Measurements from ENCODE around the gene UVSSA. TPM values are rescaled to one million over a fixed set of nuclear protein-coding genes. Genes with fewer than 3 reads are reported as not detected.

UVSSA gene
- total RNA-seq, 6 experiments from 2014 or later, result 7.7 to 9.0 (median 8.7) TPM

DNA sequence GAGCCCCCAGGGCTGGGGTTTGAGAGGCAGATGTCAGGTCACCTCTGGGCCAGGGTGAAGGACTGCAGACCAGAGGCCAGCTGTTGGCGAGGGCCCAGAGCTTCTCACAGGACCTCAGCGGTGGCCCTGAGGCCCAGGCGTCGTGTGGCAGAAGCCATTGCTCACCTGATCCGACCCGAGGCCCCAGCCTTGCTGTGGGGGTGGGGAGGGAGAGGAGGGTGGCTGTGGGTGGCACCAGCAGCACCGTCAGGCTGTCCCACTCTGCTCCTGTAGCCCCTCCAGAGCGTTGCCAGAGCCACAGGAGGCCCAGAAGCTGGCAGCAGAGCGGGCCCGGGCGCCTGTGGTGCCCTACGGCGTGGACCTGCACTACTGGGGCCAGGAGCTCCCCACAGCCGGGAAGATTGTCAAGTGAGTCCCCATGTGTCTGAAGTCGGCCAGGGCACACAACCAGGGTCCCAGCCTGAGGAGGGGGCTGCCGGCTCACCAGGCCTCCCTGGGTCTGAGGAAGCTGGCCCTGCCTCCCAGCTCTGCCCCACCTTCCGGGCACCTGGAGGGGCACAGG lies 28.8 kb downstream of the UVSSA start:
- Mint-ChIP-seq H3K36me3 (ENCODE audit: low read depth) (peaks cover 6% of the 10 kb centered on the region), H3K27me3 (ENCODE audit: insufficient read depth) (no peaks in the 10 kb centered on the region; the same call in 1 of the 2 replicates), H3K9me3 (no peaks in the 10 kb centered on the region), H3K27ac (no peak overlapping the region), H3K4me1 (ENCODE audit: low read depth) (no peaks in the 10 kb centered on the region), H3K4me3 (no peak overlapping the region)
- TF ChIP-seq CTCF (IDR thresholded peaks at IDR 0.05), result no peak
- DNase-seq, result no peak

DNA sequence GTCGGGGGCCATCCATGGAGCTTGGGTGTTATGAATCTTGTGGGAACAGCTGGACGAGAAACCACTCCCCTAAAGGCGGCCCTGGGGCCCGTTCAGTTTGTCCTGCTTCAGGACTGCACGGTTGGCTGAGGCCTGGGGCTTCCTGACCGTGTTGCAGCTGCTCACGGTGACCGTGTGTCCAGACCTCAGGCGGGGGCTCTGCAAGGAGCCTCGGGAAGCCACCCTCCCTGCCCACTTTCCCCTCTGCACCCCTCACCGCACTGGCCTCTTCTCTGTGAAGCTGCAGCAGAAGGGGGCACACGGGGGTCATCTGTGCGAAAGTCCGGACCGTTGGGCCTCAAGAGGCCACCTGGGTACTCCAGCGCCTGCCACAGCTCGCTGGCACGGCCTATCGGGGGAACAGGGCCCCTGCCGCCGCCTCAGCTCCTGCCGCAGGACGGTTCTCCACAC lies 29.4 kb downstream of the UVSSA start:
- H3K9me3 Mint-ChIP-seq, result no peaks in the 10 kb centered on the region
- no peak overlapping the region for H3K4me3 Mint-ChIP-seq
- no peak for TF ChIP-seq CTCF (IDR thresholded peaks at IDR 0.05)
- DNase-seq, result no peak
- no peak overlapping the region for H3K27ac Mint-ChIP-seq
- H3K4me1 Mint-ChIP-seq (ENCODE audit: low read depth), result no peaks in the 10 kb centered on the region
- H3K27me3 Mint-ChIP-seq (ENCODE audit: insufficient read depth), result no peaks in the 10 kb centered on the region; the same call in 1 of the 2 replicates
- H3K36me3 Mint-ChIP-seq (ENCODE audit: low read depth), result peaks cover 6% of the 10 kb centered on the region

DNA sequence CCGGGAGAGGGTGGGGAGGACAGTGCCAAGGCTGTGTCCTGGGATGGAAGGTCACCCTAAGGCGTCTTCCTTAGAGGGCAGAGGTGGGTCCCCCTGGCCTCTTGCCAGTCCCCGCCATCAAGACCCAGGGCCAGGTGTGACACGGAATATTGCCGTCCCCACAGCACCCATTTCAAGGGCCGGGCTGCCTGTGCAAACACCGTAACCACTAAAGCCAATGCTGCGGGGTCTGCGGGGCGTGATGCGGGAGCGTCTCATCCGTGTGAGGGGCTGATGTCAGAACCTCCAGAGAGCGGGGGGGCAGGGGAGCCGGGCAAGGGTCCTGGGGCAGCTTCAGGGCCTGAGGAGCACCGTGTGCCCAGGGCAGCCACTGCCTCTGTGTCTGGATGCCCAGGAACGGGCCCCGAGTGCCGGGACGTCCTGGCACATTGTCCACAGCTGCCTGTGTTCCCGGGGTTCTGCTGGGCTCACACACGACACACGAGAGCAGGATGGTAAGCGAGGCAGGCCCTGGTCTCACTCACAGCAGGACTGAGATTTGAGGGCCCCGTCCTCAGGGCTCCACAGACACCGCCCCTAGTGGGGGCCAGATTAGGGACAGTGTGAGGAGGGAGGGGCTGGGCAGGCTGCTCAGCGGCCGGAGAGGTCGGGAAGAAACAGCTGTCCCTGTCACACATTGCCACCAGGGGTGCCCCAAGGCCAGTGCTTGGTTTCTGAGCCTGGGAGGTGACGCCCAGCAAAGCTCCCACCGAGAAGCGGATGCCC lies 30.0 kb downstream of the UVSSA start:
- Mint-ChIP-seq H3K27ac (no peak overlapping the region), H3K27me3 (ENCODE audit: insufficient read depth) (no peaks in the 10 kb centered on the region; the same call in 1 of the 2 replicates), H3K9me3 (no peaks in the 10 kb centered on the region), H3K4me1 (ENCODE audit: low read depth) (no peaks in the 10 kb centered on the region), H3K36me3 (ENCODE audit: low read depth) (peaks cover 5% of the 10 kb centered on the region), H3K4me3 (no peak overlapping the region)
- TF ChIP-seq CTCF (IDR thresholded peaks at IDR 0.05), result 0 out of 2 replicates have a peak, but pooled peaks have one; percentile 17
- DNase-seq, result no peak

DNA sequence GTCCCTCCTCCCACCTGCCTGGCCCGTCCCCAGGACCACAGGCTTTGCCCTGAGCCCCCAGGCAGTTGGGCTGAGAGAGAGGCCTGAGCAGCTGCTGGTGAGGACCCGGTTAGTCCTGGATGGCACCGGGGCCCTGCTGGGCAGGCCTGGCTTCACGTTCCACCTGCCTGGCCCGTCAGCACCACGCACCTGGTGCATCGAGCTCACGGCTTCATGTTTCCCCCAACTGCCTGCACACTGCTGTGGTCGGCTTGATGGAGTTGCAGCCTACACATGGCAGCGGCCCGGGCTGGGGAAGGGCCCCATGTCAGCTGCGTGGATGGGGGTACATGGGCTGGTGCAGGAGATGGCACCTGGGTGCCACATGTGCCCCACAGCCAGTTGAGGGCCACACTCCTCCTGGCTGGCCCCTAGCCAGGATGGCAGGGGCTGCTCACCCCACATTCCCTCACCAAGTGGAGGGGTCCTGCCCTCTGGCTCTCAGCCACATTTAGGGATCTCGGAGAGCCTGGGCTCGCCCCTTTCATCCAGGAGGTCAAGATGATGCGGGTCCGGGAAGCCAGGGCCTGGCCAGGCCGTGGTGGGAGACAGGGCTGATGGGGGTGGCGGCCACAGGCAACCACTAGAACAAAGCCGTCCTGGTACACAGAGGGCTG lies 30.7 kb downstream of the UVSSA start:
- Mint-ChIP-seq H3K36me3 (ENCODE audit: low read depth) (no peaks in the 10 kb centered on the region; the same call in 1 of the 2 replicates), H3K27ac (no peak overlapping the region), H3K9me3 (no peaks in the 10 kb centered on the region), H3K4me3 (no peak overlapping the region), H3K27me3 (ENCODE audit: insufficient read depth) (no peaks in the 10 kb centered on the region; the same call in 1 of the 2 replicates), H3K4me1 (ENCODE audit: low read depth) (no peaks in the 10 kb centered on the region)
- no peak for TF ChIP-seq CTCF (IDR thresholded peaks at IDR 0.05)
- no peak for DNase-seq

GRCh38 chr4:1378559-1379231 lies 31.7 kb downstream of the UVSSA start:
- H3K27me3 Mint-ChIP-seq (ENCODE audit: insufficient read depth), result no peaks in the 10 kb centered on the region; the same call in 1 of the 2 replicates
- H3K4me1 Mint-ChIP-seq (ENCODE audit: low read depth), result no peaks in the 10 kb centered on the region
- H3K4me3 Mint-ChIP-seq, result no peak overlapping the region
- no peak for DNase-seq
- H3K27ac Mint-ChIP-seq, result no peak overlapping the region
- no peak for TF ChIP-seq CTCF (IDR thresholded peaks at IDR 0.05)
- no peaks in the 10 kb centered on the region for H3K36me3 Mint-ChIP-seq (ENCODE audit: low read depth)
- H3K9me3 Mint-ChIP-seq, result no peaks in the 10 kb centered on the region

Data from HFFc6 (cell line).